Brain pericyte (primary cell): Measurements from ENCODE around the gene SLC38A11.

Source experiments
- DNase-seq: peaks from one replicate; pipeline ENCODE4 v3.0.0-alpha.2; 2012; ENCODE audit warnings: low read depth, low spot score

SLC38A11 gene

GRCh38 chr2:164972216-164972615 lies 16.9 kb upstream of the SLC38A11 start:
- DNase-seq: no peak

- peak; percentile 33 for DNase-seq
These were observed 14.8 kb upstream of the SLC38A11 start for GRCh38 chr2:164969909-164970690.

GRCh38 chr2:164967781-164968228 lies 12.5 kb upstream of the SLC38A11 start:
- no peak for DNase-seq

- no peak for DNase-seq
These were observed 12.0 kb upstream of the SLC38A11 start for GRCh38 chr2:164967361-164967760.

GRCh38 chr2:164964700-164965099 lies 9.4 kb upstream of the SLC38A11 start:
- DNase-seq: no peak

GRCh38 chr2:164960159-164960558 lies 4.8 kb upstream of the SLC38A11 start:
- DNase-seq: no peak

GRCh38 chr2:164954186-164954585 lies 1.1 kb downstream of the SLC38A11 start:
- no peak for DNase-seq

GRCh38 chr2:164953279-164953678 lies 2.0 kb downstream of the SLC38A11 start:
- no peak for DNase-seq

- no peak for DNase-seq
These were observed 3.1 kb downstream of the SLC38A11 start for GRCh38 chr2:164952057-164952702.

GRCh38 chr2:164948540-164948939 lies 6.8 kb downstream of the SLC38A11 start:
- no peak for DNase-seq

GRCh38 chr2:164947281-164947680 lies 8.0 kb downstream of the SLC38A11 start:
- no peak for DNase-seq

GRCh38 chr2:164943289-164943688 lies 12.0 kb downstream of the SLC38A11 start:
- no peak for DNase-seq

- DNase-seq: no peak
These were observed 17.4 kb downstream of the SLC38A11 start for GRCh38 chr2:164937864-164938401.

GRCh38 chr2:164935118-164936101 lies 19.9 kb downstream of the SLC38A11 start:
- DNase-seq: no peak

GRCh38 chr2:164934401-164935117 lies 20.8 kb downstream of the SLC38A11 start:
- DNase-seq: no peak

- no peak for DNase-seq
These were observed 21.6 kb downstream of the SLC38A11 start for GRCh38 chr2:164933671-164934189.

- no peak for DNase-seq
These were observed 22.9 kb downstream of the SLC38A11 start for GRCh38 chr2:164932377-164932776.

GRCh38 chr2:164928101-164928673 lies 27.1 kb downstream of the SLC38A11 start:
- DNase-seq: no peak

GRCh38 chr2:164922134-164922533 lies 33.2 kb downstream of the SLC38A11 start:
- DNase-seq: no peak

GRCh38 chr2:164920430-164920829 lies 34.9 kb downstream of the SLC38A11 start:
- peak; percentile 27 for DNase-seq
